Measurements from ENCODE around the gene ASB2. TPM values are rescaled to one million over a fixed set of nuclear protein-coding genes. Genes with fewer than 3 reads are reported as not detected.

Gene ASB2
- total RNA-seq, 1 donor from 2014 or later, result 2.4 TPM

GRCh38 chr14:94000267-94000666 lies 23.9 kb upstream of the ASB2 start:
- H3K36me3 ChIP-seq, result no peaks in the 10 kb centered on the region
- peaks cover 30% of the 10 kb centered on the region for H3K27me3 ChIP-seq (ENCODE audit: low read depth)
- H3K4me1 ChIP-seq, result no peaks in the 10 kb centered on the region
- no peak overlapping the region for H3K4me3 ChIP-seq
- H3K9me3 ChIP-seq, result no peaks in the 10 kb centered on the region
- H3K27ac ChIP-seq, result no peak overlapping the region
- intact Hi-C loops (cut with DNase I), result loop anchor here (5.0 kb wide), 1 partner anchor 63 kb away; no protein-coding TSS in a partner anchor
- no peak for TF ChIP-seq CTCF (IDR thresholded peaks at IDR 0.05)
- DNase-seq (no peak), ATAC-seq (no peak)

GRCh38 chr14:93999573-93999972 lies 23.2 kb upstream of the ASB2 start:
- no peak for ATAC-seq
- Histone ChIP-seq H3K4me1 (no peaks in the 10 kb centered on the region), H3K36me3 (no peaks in the 10 kb centered on the region), H3K9me3 (no peaks in the 10 kb centered on the region), H3K4me3 (no peak overlapping the region), H3K27me3 (ENCODE audit: low read depth) (peaks cover 28% of the 10 kb centered on the region), H3K27ac (no peak overlapping the region)
- DNase-seq, result no peak
- intact Hi-C loops (cut with DNase I), result no loop called here
- no peak for TF ChIP-seq CTCF (IDR thresholded peaks at IDR 0.05)

GRCh38 chr14:93998871-93999403 lies 22.6 kb upstream of the ASB2 start:
- H3K27ac ChIP-seq, result no peak overlapping the region
- no peak overlapping the region for H3K4me3 ChIP-seq
- no peak for TF ChIP-seq CTCF (IDR thresholded peaks at IDR 0.05)
- peaks cover 26% of the 10 kb centered on the region for H3K27me3 ChIP-seq (ENCODE audit: low read depth)
- no peak for ATAC-seq
- H3K9me3 ChIP-seq, result no peaks in the 10 kb centered on the region
- no peak for DNase-seq
- no peaks in the 10 kb centered on the region for H3K4me1 ChIP-seq
- intact Hi-C loops (cut with DNase I), result no loop called here
- H3K36me3 ChIP-seq, result no peaks in the 10 kb centered on the region

- H3K4me1 ChIP-seq, result no peaks in the 10 kb centered on the region
- DNase-seq, result no peak
- peaks cover 26% of the 10 kb centered on the region for H3K27me3 ChIP-seq (ENCODE audit: low read depth)
- no peak for ATAC-seq
- intact Hi-C loops (cut with DNase I), result no loop called here
- TF ChIP-seq CTCF (IDR thresholded peaks at IDR 0.05), result no peak
- no peaks in the 10 kb centered on the region for H3K9me3 ChIP-seq
- no peaks in the 10 kb centered on the region for H3K36me3 ChIP-seq
- no peak overlapping the region for H3K4me3 ChIP-seq
- no peak overlapping the region for H3K27ac ChIP-seq
Observed at GRCh38 chr14:93997916-93998870, 21.8 kb upstream of the ASB2 start.

GRCh38 chr14:93997082-93997481 lies 20.7 kb upstream of the ASB2 start, which contains the start of gene CCDC197:
Gene CCDC197, plus strand, starts transcription at chr14:93997301. Its CDS starts 831 bp downstream, at chr14:93998132.
- no peak for TF ChIP-seq CTCF (IDR thresholded peaks at IDR 0.05)
- no peak for ATAC-seq
- peaks cover 26% of the 10 kb centered on the region for H3K27me3 ChIP-seq (ENCODE audit: low read depth)
- no peak for DNase-seq
- intact Hi-C loops (cut with DNase I), result no loop called here
- no peak within 1 kb of the TSS for H3K27ac ChIP-seq
- H3K4me1 ChIP-seq, result no peaks in the 10 kb centered on the region
- H3K4me3 ChIP-seq, result no peak within 1 kb of the TSS
- H3K36me3 ChIP-seq, result no peaks in the 10 kb centered on the region
- H3K9me3 ChIP-seq, result no peaks in the 10 kb centered on the region

Data from lower lobe of right lung (tissue), 2 donors.